Coronary artery (tissue), 2 donors: ENCODE data around the gene HK2.
A peak's percentile ranks its signal among the peaks of the same experiment; 100 is the strongest.

Experiments used
- DNase-seq: peaks from one replicate; pipeline ENCODE4 v3.0.0-alpha.2; 2017; ENCODE audit warnings: low spot score
- H3K27ac ChIP-seq, 2 donors: fragments of 200-600 bp; sonication (generic); one replicate each; pipeline ENCODE4 v1.5.1; 2016 to 2019
- H3K4me3 ChIP-seq: fragments of 200-600 bp; sonication (generic); 2 replicates; pipeline ENCODE4 v1.5.1; 2016; ENCODE audit warnings: mild to moderate bottlenecking, moderate library complexity
- TF ChIP-seq, protein P1 (sequence below): fragments of 200-600 bp; sonication (generic); IDR thresholded peaks from one replicate; pipeline ENCODE4 v1.5.1; 2019; ENCODE audit warnings: antibody characterized with exemption

The HK2 gene

DNA sequence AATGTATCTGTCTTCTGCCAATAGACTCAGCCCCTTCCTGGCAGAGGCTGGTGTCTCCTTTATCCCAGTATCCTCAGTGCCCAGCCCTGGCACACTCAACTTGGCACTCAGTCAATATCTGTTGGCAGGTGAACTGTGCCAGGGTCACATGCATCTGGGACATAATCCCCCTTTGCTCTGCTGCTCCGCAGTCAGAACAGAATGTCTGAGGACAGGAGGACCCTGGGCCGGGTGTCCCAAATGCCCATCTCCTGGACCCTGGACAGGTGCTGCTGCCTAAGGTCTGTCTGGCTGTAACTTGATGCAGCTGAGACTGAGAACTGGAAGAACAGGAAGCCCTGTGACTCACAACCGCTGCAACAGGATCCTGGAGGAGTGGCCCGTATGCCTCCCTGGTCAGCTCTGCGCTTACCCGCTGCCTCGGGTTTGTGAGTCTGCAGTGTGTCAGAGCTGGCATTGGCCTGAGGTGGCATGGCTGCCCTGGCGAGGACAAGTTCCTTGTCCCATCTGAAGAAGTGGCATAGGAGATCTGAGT lies 11.4 kb downstream of the HK2 start:
- peak overlapping the region; percentile 58 to 65 for H3K27ac ChIP-seq
- TF ChIP-seq, protein P1, sequence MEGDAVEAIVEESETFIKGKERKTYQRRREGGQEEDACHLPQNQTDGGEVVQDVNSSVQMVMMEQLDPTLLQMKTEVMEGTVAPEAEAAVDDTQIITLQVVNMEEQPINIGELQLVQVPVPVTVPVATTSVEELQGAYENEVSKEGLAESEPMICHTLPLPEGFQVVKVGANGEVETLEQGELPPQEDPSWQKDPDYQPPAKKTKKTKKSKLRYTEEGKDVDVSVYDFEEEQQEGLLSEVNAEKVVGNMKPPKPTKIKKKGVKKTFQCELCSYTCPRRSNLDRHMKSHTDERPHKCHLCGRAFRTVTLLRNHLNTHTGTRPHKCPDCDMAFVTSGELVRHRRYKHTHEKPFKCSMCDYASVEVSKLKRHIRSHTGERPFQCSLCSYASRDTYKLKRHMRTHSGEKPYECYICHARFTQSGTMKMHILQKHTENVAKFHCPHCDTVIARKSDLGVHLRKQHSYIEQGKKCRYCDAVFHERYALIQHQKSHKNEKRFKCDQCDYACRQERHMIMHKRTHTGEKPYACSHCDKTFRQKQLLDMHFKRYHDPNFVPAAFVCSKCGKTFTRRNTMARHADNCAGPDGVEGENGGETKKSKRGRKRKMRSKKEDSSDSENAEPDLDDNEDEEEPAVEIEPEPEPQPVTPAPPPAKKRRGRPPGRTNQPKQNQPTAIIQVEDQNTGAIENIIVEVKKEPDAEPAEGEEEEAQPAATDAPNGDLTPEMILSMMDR, result no peak
- no peak overlapping the region for H3K4me3 ChIP-seq
- peak; percentile 89 for DNase-seq

DNA sequence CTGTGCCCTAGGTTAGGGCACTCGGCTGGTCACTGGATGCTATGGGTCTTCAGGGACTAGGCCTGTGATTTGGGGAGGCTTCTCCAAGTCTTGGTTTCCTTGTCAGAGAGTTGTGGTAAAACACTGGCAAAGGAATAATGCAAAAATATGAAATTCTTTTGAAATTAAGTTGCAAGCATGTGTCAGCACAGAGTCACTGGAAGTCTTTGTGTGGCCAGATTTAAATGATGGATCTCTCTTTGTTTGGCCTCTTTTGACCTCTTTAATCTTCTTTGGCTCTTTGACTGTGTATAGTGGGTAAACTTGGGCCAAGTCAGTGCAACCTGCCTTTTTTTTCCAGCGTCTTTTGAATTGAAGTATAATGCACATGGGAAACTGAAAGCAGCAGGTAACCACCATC lies 12.1 kb downstream of the HK2 start:
- Histone ChIP-seq H3K27ac (peak overlapping the region; percentile 49 to 65), H3K4me3 (no peak overlapping the region)
- TF ChIP-seq, protein P1, result no peak
- DNase-seq, result no peak

- DNase-seq, result no peak
- Histone ChIP-seq H3K27ac (peak overlapping the region in 1 of 2 donors; percentile 49), H3K4me3 (no peak overlapping the region)
- TF ChIP-seq, protein P1, result no peak
Observed at GRCh38 chr2:74846481-74846880, 12.6 kb downstream of the HK2 start.

DNA sequence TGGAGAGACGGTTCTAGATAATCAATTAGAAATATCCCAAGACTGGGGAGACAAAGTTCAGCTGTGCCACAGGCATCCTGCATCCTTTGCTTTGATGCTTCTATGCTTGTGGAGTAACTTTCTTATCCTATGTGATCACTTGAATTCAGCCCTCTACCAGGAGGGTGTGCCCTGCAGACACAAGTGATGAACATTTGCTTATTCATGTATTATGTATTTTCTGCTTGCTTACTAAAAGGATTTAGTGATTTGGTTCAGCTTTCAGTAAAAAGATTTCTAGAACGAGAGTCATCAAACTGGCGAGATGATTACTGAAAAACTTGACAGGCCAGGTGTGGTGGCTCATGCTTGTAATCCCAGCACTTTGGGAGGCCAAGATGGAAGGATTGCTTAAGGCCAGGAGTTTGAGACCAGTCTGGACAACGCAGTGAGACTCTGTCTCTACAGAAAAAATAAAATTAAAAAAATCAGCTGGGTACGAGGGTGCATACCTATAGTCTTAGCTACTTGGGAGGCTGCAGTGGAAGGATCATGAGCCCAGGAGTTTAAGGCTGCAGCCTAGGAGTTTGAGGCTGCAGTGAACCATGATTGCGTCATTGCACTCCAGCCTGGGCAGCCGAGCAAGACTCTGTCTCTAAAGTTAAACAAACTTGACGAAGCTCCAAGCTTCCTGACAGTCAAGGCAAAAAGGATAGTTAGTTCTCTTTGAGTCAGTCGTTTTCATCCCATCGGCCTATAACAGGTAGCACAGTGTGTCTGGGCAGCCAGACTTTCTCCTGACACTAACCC lies 13.3 kb downstream of the HK2 start:
- DNase-seq, result no peak
- no peak overlapping the region for H3K27ac ChIP-seq
- TF ChIP-seq, protein P1, result no peak
- no peak overlapping the region for H3K4me3 ChIP-seq

- TF ChIP-seq, protein P1, result no peak
- no peak for DNase-seq
- H3K4me3 ChIP-seq, result peak overlapping the region; percentile 13
- peak overlapping the region in 1 of 2 donors; percentile 37 for H3K27ac ChIP-seq
Observed at GRCh38 chr2:74849228-74849892, 15.4 kb downstream of the HK2 start.

GRCh38 chr2:74850496-74851190 lies 16.7 kb downstream of the HK2 start:
- TF ChIP-seq, protein P1, result no peak
- H3K4me3 ChIP-seq, result no peak overlapping the region
- no peak for DNase-seq
- H3K27ac ChIP-seq, result no peak overlapping the region
